ENCODE data around the gene DCTPP1. TPM values are rescaled to one million over a fixed set of nuclear protein-coding genes. Genes with fewer than 3 reads are reported as not detected.
"Not testable (repeated sequence)": the region's sequence is repeated elsewhere in the genome, so short reads cannot be mapped to it uniquely, and the experiment has no call there.

The DCTPP1 gene
- total RNA-seq = 10 to 100 TPM; 87.5 to 96.6 TPM

DNA sequence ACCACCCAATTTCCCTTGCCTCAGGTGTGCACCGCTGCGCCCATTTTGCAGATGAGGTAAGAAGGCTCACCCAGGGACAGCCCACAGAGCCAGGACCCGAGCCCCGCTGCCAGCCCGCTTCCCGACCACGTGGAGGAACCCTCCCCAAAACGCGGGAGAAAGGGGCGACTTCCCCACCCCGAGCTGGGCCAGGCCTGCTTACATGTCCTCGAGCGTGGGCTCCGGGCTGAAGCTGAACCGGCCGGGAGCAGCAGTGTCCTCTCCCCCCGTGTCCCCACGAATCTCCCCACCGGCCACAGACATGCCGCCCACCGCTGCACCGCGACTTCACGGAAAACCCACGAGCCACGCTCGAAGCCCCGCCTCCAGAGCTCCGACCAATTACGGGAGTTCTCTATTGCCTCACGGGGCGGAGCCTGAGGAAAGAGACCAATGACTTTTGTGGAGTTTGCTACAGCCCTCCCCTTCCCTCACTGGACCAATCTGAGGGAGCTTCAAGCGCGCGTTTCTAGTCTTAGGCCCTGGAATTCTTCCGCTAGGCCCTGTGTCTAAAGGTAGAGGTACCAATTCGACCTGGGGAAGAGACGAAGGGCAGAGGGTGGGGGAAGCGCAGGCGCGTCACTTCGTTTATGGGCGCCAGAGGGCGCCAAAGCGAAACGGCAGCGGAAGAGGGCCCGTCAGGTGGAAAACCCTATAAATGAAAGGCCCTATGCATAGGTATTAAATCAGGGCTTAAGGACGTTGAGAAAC, at the start of gene DCTPP1:
DCTPP1 (minus strand) TSS at position 353 of the 750 bp plus-strand sequence; CDS start at position 303, 50 bp downstream.
- no peak within 1 kb of the TSS for H3K27ac Mint-ChIP-seq
- intact Hi-C loops (cut with micrococcal nuclease) = loop anchor here (5.0 kb wide), 5 partner anchors 107 to 267 kb away; partner anchors contain the start of genes SRCAP, ZNF689 and ZNF764
- CTCF ChIA-PET = interaction anchor here (0.5 to 3.9 kb wide), 63 partner anchors 10 to 605 kb away, joined by 3 to 52 read pairs (median 7); partner anchors contain the start of genes CD2BP2, FBRS, ITGAL and PRR14

DNA sequence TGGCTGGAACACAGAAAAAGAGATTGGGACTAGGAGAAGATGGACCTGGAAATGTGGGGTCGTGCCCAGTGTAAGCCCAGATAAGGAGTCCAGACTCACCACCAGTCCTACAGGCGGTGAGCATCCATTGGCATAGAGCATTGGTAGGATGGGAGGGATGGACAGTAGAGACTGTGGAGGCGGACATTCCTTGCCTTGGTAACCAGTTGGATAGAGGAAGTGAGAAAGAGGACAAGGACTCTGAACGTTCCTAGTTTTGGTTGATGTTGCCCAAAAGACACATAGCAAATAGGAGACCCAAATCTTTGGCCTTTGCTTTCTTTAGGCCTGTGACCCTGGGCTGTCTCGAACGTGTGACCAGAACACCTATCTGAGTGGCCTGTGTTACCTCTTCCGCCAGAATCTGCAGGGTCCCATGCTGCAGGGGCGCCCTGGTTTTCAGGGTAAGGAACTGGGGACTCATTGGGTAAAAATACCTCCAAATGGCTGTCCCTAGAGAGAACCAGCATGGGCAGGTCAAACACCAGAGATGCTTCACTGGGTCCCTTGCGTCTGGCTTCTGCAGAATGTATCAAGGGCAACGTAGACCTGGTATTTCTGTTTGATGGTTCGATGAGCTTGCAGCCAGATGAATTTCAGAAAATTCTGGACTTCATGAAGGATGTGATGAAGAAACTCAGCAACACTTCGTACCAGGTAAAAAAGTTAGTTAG, 49.1 kb upstream of the DCTPP1 start:
- Mint-ChIP-seq H3K27me3 (no peaks in the 10 kb centered on the region), H3K4me3 (no peak overlapping the region), H3K4me1 (ENCODE audit: low read depth) (peaks cover 60% of the 10 kb centered on the region), H3K36me3 (peaks cover 76% of the 10 kb centered on the region), H3K27ac (no peak overlapping the region), H3K9me3 (no peaks in the 10 kb centered on the region)
- DNase-seq = no peak
- CTCF ChIA-PET = interaction anchor here (2.4 to 5.0 kb wide), 2 partner anchors 29 to 48 kb away, joined by 15 to 27 read pairs; partner anchors contain the start of gene DCTPP1
- POLR2A ChIA-PET = no interaction called here
- intact Hi-C loops (cut with micrococcal nuclease) = no loop called here

More for the DNA sequence above, at the start of gene DCTPP1:
- H3K36me3 Mint-ChIP-seq = peaks cover 20% of the 10 kb centered on the region
- H3K4me1 Mint-ChIP-seq (ENCODE audit: low read depth) = peaks cover 35% of the 10 kb centered on the region
- H3K27me3 Mint-ChIP-seq = no peaks in the 10 kb centered on the region
- peak; percentile 97 for DNase-seq
- no peaks in the 10 kb centered on the region for H3K9me3 Mint-ChIP-seq
- POLR2A ChIA-PET = interaction anchor here (0.7 to 2.5 kb wide), 23 partner anchors 10 to 247 kb away, joined by 3 to 26 read pairs (median 4); partner anchors contain the start of genes CORO1A, FBRS, ITGAL and SEPTIN1
- H3K4me3 Mint-ChIP-seq = no peak within 1 kb of the TSS

DNA sequence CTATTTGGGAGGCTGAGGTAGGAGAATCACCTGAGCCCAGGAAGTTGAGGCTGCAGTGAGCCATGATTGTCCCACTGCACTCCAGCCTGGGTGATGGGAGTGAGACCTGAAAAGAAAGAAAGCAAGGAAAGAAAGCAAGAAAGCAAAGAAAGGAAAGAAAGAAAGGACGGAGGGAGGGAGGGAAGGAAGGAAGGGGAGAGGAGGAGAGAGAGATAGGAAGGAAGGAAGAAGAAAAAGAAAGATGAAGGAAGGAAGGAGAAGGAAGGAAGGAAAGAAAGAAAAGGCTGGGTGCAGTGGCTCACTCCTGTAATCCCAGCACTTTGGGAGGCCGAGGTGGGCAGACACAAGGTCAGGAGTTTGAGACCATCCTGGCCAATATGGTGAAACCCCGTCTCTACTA, 47.9 kb upstream of the DCTPP1 start:
- POLR2A ChIA-PET = interaction anchor here (0.6 to 0.7 kb wide), 2 partner anchors 25 to 89 kb away, joined by 3 to 4 read pairs; no protein-coding TSS in a partner anchor

DNA sequence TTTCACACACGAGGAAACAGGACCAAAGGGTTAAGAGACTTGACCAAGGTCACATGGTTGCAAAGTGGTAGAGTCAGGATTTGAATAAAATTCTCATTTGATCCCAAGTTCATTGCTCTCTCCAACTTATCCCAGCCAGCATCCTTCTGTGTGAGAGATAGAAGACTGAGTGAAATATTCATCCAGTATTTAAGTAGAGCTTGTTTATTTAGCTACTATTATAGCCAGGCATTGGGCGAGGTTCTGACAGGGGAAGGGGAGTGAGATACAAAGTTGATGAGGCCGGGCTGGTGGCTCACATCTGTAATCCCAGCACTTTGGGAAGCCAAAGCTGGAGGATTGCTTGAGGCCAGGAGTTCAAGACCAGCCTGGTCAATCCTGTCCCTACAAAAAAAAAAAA, 47.2 kb upstream of the DCTPP1 start:
- Mint-ChIP-seq H3K27ac (peak overlapping the region; percentile 71), H3K36me3 (peaks cover 73% of the 10 kb centered on the region), H3K4me1 (ENCODE audit: low read depth) (peaks cover 54% of the 10 kb centered on the region), H3K27me3 (no peaks in the 10 kb centered on the region), H3K4me3 (no peak overlapping the region), H3K9me3 (no peaks in the 10 kb centered on the region)
- no peak for DNase-seq
- ChIA-PET POLR2A (interaction anchor here (0.6 to 0.7 kb wide), 2 partner anchors 26 to 89 kb away, joined by 3 to 4 read pairs; no protein-coding TSS in a partner anchor), CTCF (interaction anchor here (0.6 to 1.3 kb wide), 5 partner anchors 28 to 595 kb away, joined by 3 to 7 read pairs (median 3); partner anchors contain the start of gene DCTPP1)
- intact Hi-C loops (cut with micrococcal nuclease) = no loop called here

More for the DNA sequence above, 47.9 kb upstream of the DCTPP1 start:
- H3K4me3 Mint-ChIP-seq; H3K9me3 Mint-ChIP-seq; intact Hi-C loops (cut with micrococcal nuclease); H3K27me3 Mint-ChIP-seq; DNase-seq: not testable (repeated sequence)
- peaks cover 56% of the 10 kb centered on the region for H3K4me1 Mint-ChIP-seq (ENCODE audit: low read depth)
- peaks cover 76% of the 10 kb centered on the region for H3K36me3 Mint-ChIP-seq
- CTCF ChIA-PET = interaction anchor here (0.6 to 1.3 kb wide), 3 partner anchors 28 to 596 kb away, joined by 3 to 7 read pairs (median 3); partner anchors contain the start of gene DCTPP1
- peak overlapping the region; percentile 71 for H3K27ac Mint-ChIP-seq

DNA sequence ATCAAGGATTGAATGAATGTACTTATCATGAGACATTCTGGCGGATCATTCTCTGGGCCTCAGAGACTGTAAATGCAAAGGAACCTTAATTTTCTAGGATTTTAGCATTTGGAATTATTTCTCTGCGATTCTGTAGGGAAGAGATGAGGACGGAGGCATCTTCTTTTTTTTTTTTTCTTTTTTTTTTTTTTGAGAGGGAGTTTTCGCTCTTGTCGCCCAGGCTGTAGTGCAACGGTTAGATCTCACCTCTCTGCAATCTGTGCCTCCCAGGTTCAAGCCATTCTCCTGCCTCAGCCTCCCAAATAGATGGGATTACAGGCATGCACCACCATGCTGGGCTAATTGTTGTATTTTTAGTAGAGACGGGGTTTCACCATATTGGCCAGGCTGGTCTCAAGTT, 44.9 kb upstream of the DCTPP1 start:
- H3K27ac Mint-ChIP-seq = peak overlapping the region; percentile 97
- intact Hi-C loops (cut with micrococcal nuclease) = loop anchor here (5.0 kb wide), 3 partner anchors 78 to 862 kb away; no protein-coding TSS in a partner anchor
- ChIA-PET CTCF (interaction anchor here (0.8 to 3.4 kb wide), 14 partner anchors 16 to 184 kb away, joined by 3 to 63 read pairs (median 8); partner anchors contain the start of genes DCTPP1, SEPHS2 and ZNF747), POLR2A (interaction anchor here (0.7 to 7.4 kb wide), 10 partner anchors 9 to 57 kb away, joined by 3 to 132 read pairs (median 6); partner anchors contain the start of gene SEPHS2)
- peak overlapping the region; percentile 98 for H3K4me3 Mint-ChIP-seq
- H3K9me3 Mint-ChIP-seq = no peaks in the 10 kb centered on the region
- H3K27me3 Mint-ChIP-seq = no peaks in the 10 kb centered on the region
- peaks cover 56% of the 10 kb centered on the region for H3K36me3 Mint-ChIP-seq
- DNase-seq = no peak
- H3K4me1 Mint-ChIP-seq (ENCODE audit: low read depth) = peaks cover 54% of the 10 kb centered on the region

DNA sequence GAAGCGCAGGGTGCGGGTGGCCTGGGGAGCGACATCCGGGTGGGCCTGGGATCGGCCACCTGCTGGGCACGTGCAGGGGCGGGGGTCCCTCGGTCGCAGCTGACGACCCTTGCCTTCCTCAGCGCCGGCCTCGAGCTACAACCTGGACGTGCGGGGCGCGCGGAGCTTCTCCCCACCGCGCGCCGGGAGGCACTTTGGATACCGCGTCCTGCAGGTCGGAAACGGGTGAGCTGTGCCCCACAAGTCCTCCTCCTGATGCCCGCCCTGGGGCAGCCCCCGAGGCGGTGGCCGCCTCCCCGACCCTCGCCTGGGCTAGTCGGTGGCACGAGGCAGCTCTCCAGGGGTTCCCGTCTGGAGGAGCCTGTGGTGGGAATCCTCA, 44.2 kb upstream of the DCTPP1 start:
- ChIA-PET CTCF (interaction anchor here (0.8 to 3.4 kb wide), 14 partner anchors 16 to 185 kb away, joined by 3 to 63 read pairs (median 5); partner anchors contain the start of genes DCTPP1, SEPHS2, ZNF747 and ZNF785), POLR2A (interaction anchor here (0.9 to 7.4 kb wide), 12 partner anchors 9 to 97 kb away, joined by 3 to 132 read pairs (median 10); partner anchors contain the start of genes DCTPP1, SEPHS2, ZNF688 and ZNF747)
- Mint-ChIP-seq H3K27me3 (no peaks in the 10 kb centered on the region), H3K27ac (peak overlapping the region; percentile 97), H3K36me3 (peaks cover 50% of the 10 kb centered on the region), H3K4me3 (peak overlapping the region; percentile 98), H3K9me3 (no peaks in the 10 kb centered on the region), H3K4me1 (ENCODE audit: low read depth) (peaks cover 59% of the 10 kb centered on the region)
- peak; percentile 30 for DNase-seq
- intact Hi-C loops (cut with micrococcal nuclease) = loop anchor here (5.0 kb wide), 3 partner anchors 78 to 862 kb away; no protein-coding TSS in a partner anchor

DNA sequence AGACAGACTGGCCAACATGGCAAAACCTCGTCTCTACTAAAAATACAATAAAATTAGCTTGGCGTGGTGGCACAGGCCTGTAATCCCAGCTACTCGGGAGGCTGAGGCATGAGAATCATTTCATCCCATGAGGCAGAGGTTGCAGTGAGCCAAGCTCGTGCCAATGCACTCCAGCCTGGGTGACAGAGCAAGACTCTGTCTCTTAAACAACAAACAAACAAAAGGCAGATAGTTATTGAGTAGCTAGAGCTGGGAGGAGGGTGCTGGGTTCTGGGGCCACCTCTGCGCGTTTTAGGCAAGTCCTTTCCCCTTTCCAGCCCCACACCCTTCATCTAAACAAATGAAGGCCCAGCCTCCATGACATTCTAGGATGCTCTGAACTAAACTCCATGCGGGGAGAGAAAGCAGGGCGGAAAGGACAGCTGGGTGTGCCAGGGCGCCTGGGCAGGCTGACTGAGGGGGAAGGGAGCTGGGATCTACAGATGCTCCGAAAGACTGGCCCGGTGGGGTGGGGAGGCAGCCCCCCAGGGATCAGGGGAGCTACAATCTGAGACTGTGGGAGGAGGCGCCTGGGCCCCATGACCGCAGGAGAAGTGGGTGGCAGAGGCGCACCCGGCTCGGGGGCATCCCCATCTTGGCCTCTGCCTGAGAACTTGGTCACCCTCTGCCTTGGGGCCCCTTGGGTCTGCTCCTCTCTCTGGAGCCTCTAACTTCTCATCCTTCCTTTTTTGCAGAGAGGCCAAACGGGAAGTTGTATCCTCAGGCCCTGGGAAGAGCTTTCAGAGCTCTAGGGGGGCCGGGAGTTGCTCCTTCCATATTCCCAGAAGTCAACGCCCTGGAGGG, 43.6 kb upstream of the DCTPP1 start:
- CTCF ChIA-PET = interaction anchor here (0.7 to 3.4 kb wide), 16 partner anchors 15 to 198 kb away, joined by 3 to 63 read pairs (median 4); partner anchors contain the start of genes DCTPP1, SEPHS2, ZNF747 and ZNF785
- peaks cover 54% of the 10 kb centered on the region for H3K4me1 Mint-ChIP-seq (ENCODE audit: low read depth)
- H3K27ac Mint-ChIP-seq = peak overlapping the region; percentile 97
- POLR2A ChIA-PET = interaction anchor here (0.9 to 7.4 kb wide), 15 partner anchors 9 to 178 kb away, joined by 3 to 132 read pairs (median 6); partner anchors contain the start of genes DCTPP1, PRR14, SEPHS2 and ZNF688
- peak; percentile 87 for DNase-seq
- peak overlapping the region; percentile 98 for H3K4me3 Mint-ChIP-seq
- H3K27me3 Mint-ChIP-seq = no peaks in the 10 kb centered on the region
- H3K9me3 Mint-ChIP-seq = no peaks in the 10 kb centered on the region
- intact Hi-C loops (cut with micrococcal nuclease) = loop anchor here (1.0 to 5.0 kb wide), 6 partner anchors 24 to 861 kb away; partner anchors contain the start of gene ZNF768
- peaks cover 45% of the 10 kb centered on the region for H3K36me3 Mint-ChIP-seq

DNA sequence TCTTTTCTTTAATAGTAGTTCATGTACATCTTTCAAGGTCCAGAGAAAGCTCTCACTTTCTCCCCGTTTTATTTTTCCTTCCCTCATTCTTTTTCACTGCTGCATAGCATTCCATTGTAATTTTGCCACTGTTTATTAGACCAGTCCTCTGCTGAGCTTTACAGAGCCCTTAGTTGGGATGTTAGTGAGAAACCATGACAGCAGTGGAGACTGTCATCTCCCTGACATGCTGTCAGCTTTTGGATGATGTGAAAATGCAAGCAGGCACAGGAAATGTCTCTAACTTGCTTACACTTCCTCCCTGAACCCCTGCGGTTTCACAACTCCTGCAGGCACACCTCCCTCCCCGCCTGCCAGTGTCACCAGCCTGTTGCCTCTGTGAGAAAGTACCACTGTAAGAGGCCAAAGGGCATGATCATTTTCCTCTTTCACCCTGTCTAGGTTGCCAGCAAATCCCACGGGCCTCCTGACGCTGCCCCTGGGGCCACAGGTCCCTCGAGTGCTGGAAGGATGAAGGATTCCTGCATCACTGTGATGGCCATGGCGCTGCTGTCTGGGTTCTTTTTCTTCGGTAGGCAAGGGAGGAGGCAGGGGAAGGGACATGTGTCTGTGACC, 42.6 kb upstream of the DCTPP1 start, which contains the start of gene ITGAL:
ITGAL (plus strand) TSS at position 415 of the 615 bp plus-strand sequence; CDS start at position 511, 96 bp downstream.
- ChIA-PET POLR2A (interaction anchor here (0.6 to 7.4 kb wide), 15 partner anchors 14 to 179 kb away, joined by 3 to 132 read pairs (median 4); partner anchors contain the start of genes DCTPP1, PRR14, SEPHS2 and ZNF747), CTCF (interaction anchor here (0.7 to 3.4 kb wide), 14 partner anchors 11 to 143 kb away, joined by 3 to 63 read pairs (median 5); partner anchors contain the start of genes DCTPP1, SEPHS2 and ZNF747)
- Mint-ChIP-seq H3K4me1 (ENCODE audit: low read depth) (peaks cover 53% of the 10 kb centered on the region), H3K9me3 (no peaks in the 10 kb centered on the region), H3K36me3 (peaks cover 40% of the 10 kb centered on the region), H3K4me3 (peak within 1 kb of the TSS; percentile 98), H3K27me3 (no peaks in the 10 kb centered on the region), H3K27ac (peak within 1 kb of the TSS; percentile 97)
- DNase-seq = peak; percentile 93
- intact Hi-C loops (cut with micrococcal nuclease) = loop anchor here (1.0 to 5.0 kb wide), 8 partner anchors 14 to 860 kb away; partner anchors contain the start of gene ZNF768

DNA sequence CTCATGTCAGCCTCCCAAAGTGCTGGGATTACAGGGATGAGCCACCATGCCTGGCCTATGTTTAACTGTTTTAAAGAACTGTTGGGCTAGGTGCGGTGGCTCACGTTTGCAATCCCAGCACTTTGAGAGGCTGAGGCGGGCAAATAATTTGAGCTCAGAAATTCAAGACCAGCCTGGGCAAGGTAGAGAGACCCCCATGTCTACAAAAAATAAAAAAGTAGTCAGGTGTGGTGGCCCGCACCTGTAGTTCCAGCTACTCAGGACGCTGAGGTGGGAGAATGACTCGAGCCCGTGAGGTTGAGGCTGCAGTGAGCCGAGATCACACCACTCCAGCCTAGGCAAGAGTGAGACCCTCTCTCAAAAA, 40.8 kb upstream of the DCTPP1 start:
- peaks cover 24% of the 10 kb centered on the region for H3K36me3 Mint-ChIP-seq
- ChIA-PET CTCF (interaction anchor here (1.0 to 1.8 kb wide), 5 partner anchors 12 to 41 kb away, joined by 3 to 7 read pairs (median 4); partner anchors contain the start of gene DCTPP1), POLR2A (interaction anchor here (0.7 to 7.4 kb wide), 7 partner anchors 12 to 83 kb away, joined by 3 to 132 read pairs (median 5); partner anchors contain the start of genes DCTPP1 and SEPHS2)
- no peak overlapping the region for H3K4me3 Mint-ChIP-seq
- no peaks in the 10 kb centered on the region for H3K27me3 Mint-ChIP-seq
- no peaks in the 10 kb centered on the region for H3K9me3 Mint-ChIP-seq
- peak overlapping the region; percentile 97 for H3K27ac Mint-ChIP-seq
- peaks cover 44% of the 10 kb centered on the region for H3K4me1 Mint-ChIP-seq (ENCODE audit: low read depth)
- intact Hi-C loops (cut with micrococcal nuclease) = loop anchor here (2.0 to 5.0 kb wide), 4 partner anchors 82 to 858 kb away; partner anchors contain the start of gene TBC1D10B
- no peak for DNase-seq

Measured in activated CD4-positive, alpha-beta memory T cell treated with anti-CD3 and anti-CD28 coated beads for 36 hours (primary cell).